ENCODE results near the gene THAP4. TPM values are rescaled to one million over a fixed set of nuclear protein-coding genes. Genes with fewer than 3 reads are reported as not detected.

The THAP4 gene
- total and polyA plus RNA-seq, 2 of the 13 experiments (the other 11 are each of a cell fraction or from before 2014, with no cell fraction given) = 59.7 to 75.7 TPM

- TF ChIP-seq ARID3A (IDR thresholded peaks at IDR 0.05; ENCODE audit: low read depth, low read length) = no peak
- peak; percentile 2; the same call in 1 of the 2 replicates for TF ChIP-seq MNT (IDR thresholded peaks at IDR 0.05)
- 0 out of 2 replicates have a peak, but pooled peaks have one; percentile 40 for TF ChIP-seq ZNF878 (CRISPR knock-in tag; IDR thresholded peaks at IDR 0.05)
- no peak for TF ChIP-seq ZHX1 (CRISPR knock-in tag; IDR thresholded peaks at IDR 0.05; ENCODE audit: low read depth)
- no peak; the same call in 1 of the 2 replicates for TF ChIP-seq ZBTB20 (CRISPR knock-in tag; IDR thresholded peaks at IDR 0.05; ENCODE audit: borderline replicate concordance, low read depth)
- 0 out of 2 replicates have a peak, but pooled peaks have one; percentile 11 for TF ChIP-seq POGZ (CRISPR knock-in tag; IDR thresholded peaks at IDR 0.05)
- 0 out of 2 replicates have a peak, but pooled peaks have one; percentile 36 for TF ChIP-seq PITX1 (CRISPR knock-in tag; IDR thresholded peaks at IDR 0.05)
- TF ChIP-seq, protein P1, sequence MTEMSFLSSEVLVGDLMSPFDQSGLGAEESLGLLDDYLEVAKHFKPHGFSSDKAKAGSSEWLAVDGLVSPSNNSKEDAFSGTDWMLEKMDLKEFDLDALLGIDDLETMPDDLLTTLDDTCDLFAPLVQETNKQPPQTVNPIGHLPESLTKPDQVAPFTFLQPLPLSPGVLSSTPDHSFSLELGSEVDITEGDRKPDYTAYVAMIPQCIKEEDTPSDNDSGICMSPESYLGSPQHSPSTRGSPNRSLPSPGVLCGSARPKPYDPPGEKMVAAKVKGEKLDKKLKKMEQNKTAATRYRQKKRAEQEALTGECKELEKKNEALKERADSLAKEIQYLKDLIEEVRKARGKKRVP (CRISPR knock-in tag; IDR thresholded peaks at IDR 0.05) = peak in 1 of 2 experiments; percentile 31; a peak in 1 of 4 replicates
- TF ChIP-seq ZNF773 (CRISPR knock-in tag; IDR thresholded peaks at IDR 0.05; ENCODE audit: borderline replicate concordance) = no peak
- no peak for TF ChIP-seq HMGA1 (CRISPR knock-in tag; conservative IDR thresholded peaks at IDR 0.05)
- TF ChIP-seq, protein P2, sequence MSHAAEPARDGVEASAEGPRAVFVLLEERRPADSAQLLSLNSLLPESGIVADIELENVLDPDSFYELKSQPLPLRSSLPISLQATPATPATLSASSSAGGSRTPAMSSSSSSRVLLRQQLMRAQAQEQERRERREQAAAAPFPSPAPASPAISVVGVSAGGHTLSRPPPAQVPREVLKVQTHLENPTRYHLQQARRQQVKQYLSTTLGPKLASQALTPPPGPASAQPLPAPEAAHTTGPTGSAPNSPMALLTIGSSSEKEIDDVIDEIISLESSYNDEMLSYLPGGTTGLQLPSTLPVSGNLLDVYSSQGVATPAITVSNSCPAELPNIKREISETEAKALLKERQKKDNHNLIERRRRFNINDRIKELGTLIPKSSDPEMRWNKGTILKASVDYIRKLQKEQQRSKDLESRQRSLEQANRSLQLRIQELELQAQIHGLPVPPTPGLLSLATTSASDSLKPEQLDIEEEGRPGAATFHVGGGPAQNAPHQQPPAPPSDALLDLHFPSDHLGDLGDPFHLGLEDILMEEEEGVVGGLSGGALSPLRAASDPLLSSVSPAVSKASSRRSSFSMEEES (CRISPR knock-in tag; IDR thresholded peaks at IDR 0.05) = peak; percentile 75
- no peak for TF ChIP-seq GZF1 (CRISPR knock-in tag; IDR thresholded peaks at IDR 0.05)
- no peak for TF ChIP-seq NR2F1 (CRISPR knock-in tag; IDR thresholded peaks at IDR 0.05)
- TF ChIP-seq POLR2AphosphoS2 (IDR thresholded peaks at IDR 0.05; ENCODE audit: low read depth, low read length) = no peak
- TF ChIP-seq MTERF4 (CRISPR knock-in tag; IDR thresholded peaks at IDR 0.05) = no peak
These were observed 90.0 kb downstream of the THAP4 start (continued) for GRCh38 chr2:241546771-241547498.
